K562 (cell line): ENCODE results near the gene CDK9. TPM values are rescaled to one million over a fixed set of nuclear protein-coding genes. Genes with fewer than 3 reads are reported as not detected.
A peak's percentile ranks its signal among the peaks of the same experiment; 100 is the strongest.

Experiments
- ASH1L ChIP-seq: fragments of 450-650 bp; IDR thresholded peaks from 2 replicates; pipeline ENCODE4 v1.6.1; 2018; ENCODE audit warnings: borderline replicate concordance, mild to moderate bottlenecking, low read depth; ENCODE audit not compliant: partially characterized antibody
- EHMT2 ChIP-seq: fragments of 450-650 bp; IDR thresholded peaks from 2 replicates; pipeline ENCODE4 v1.6.1; 2018; ENCODE audit warnings: antibody characterized with exemption
- FIP1L1 ChIP-seq: fragments of 200-400 bp; formaldehyde crosslinking; IDR thresholded peaks from 2 replicates; pipeline ENCODE4 v1.6.1; 2018; ENCODE audit warnings: mild to moderate bottlenecking, low read depth, low read length; ENCODE audit not compliant: poor library complexity, severe bottlenecking
- GATAD2A ChIP-seq: fragments of 450-650 bp; IDR thresholded peaks from 2 replicates; pipeline ENCODE4 v1.6.1; 2017
- GTF2A2 ChIP-seq: IDR thresholded peaks from 2 replicates; pipeline ENCODE4 v1.6.1; 2016; ENCODE audit warnings: mild to moderate bottlenecking, missing genetic modification characterization, missing compliant biosample characterization
- HDAC1 ChIP-seq, 2 experiments: fragments of 450-650 bp; IDR thresholded peaks; 2 replicates each; pipeline ENCODE4 v1.6.1; 2016 to 2017; ENCODE audit warnings: inconsistent platforms in 1 of 2, mild to moderate bottlenecking in 1 of 2, moderate library complexity in 1 of 2
- ILK ChIP-seq: fragments of 450-650 bp; IDR thresholded peaks from 2 replicates; pipeline ENCODE4 v1.6.1; 2016; ENCODE audit warnings: missing genetic modification characterization, low read depth, mild to moderate bottlenecking, missing compliant biosample characterization, moderate library complexity, borderline replicate concordance
- KDM1A ChIP-seq, 2 experiments: fragments of 450-650 bp; IDR thresholded peaks; 2 replicates each; pipeline ENCODE4 v1.6.1; 2016; ENCODE audit warnings: mild to moderate bottlenecking in 2 of 2
- KDM5B ChIP-seq: fragments of 200-600 bp; sonication (generic); IDR thresholded peaks from 2 replicates; pipeline ENCODE4 v1.6.1; 2012; ENCODE audit warnings: low read depth, mild to moderate bottlenecking, moderate library complexity, low read length, control low read depth, inconsistent platforms; ENCODE audit not compliant: insufficient replicate concordance
- KHSRP ChIP-seq: fragments of 450-650 bp; IDR thresholded peaks from 2 replicates; pipeline ENCODE4 v1.6.1; 2017
- LCOR ChIP-seq: sonication (generic); formaldehyde crosslinking; IDR thresholded peaks from 2 replicates; pipeline ENCODE4 v1.8.0; 2022; ENCODE audit warnings: mild to moderate bottlenecking, missing genetic modification reagents
- MLX ChIP-seq, 2 experiments: fragments of 450-650 bp in 1 of 2; sonication (generic) in 1 of 2; formaldehyde crosslinking; conservative IDR thresholded peaks; 2 replicates each; pipeline versions ENCODE4 v1.4.0 to v1.8.1; 2020 to 2022; ENCODE audit warnings: mild to moderate bottlenecking in 1 of 2, missing genetic modification reagents in 1 of 2
- NCOA4 ChIP-seq: fragments of 450-650 bp; IDR thresholded peaks from 2 replicates; pipeline ENCODE4 v1.6.1; 2018; ENCODE audit warnings: mild to moderate bottlenecking; ENCODE audit not compliant: partially characterized antibody
- PHF8 ChIP-seq: fragments of 200-600 bp; sonication (generic); IDR thresholded peaks from 2 replicates; pipeline ENCODE4 v1.6.1; 2012; ENCODE audit warnings: mixed run types, mild to moderate bottlenecking, inconsistent platforms, low read length, moderate library complexity, borderline replicate concordance
- PTRF ChIP-seq: fragments of 450-650 bp; IDR thresholded peaks from 2 replicates; pipeline ENCODE4 v1.6.1; 2016; ENCODE audit warnings: mild to moderate bottlenecking, missing genetic modification characterization, missing compliant biosample characterization
- RB1 ChIP-seq: fragments of 450-650 bp; IDR thresholded peaks from 2 replicates; pipeline ENCODE4 v1.6.1; 2017; ENCODE audit warnings: low read depth, mild to moderate bottlenecking
- RHOXF2B ChIP-seq: fragments of 250-450 bp; sonication (Bioruptor Pico); conservative IDR thresholded peaks from 2 replicates; pipeline ENCODE4 v1.5.1; 2021
- U2AF1 ChIP-seq: fragments of 200-400 bp; formaldehyde crosslinking; optimal IDR thresholded peaks from 2 replicates; pipeline ENCODE3; 2017; ENCODE audit warnings: mild to moderate bottlenecking, low read depth, low read length, moderate library complexity
- ZNF143 ChIP-seq: sonication (generic); formaldehyde crosslinking; IDR thresholded peaks from 2 replicates; pipeline ENCODE4 v1.9.0; 2022; ENCODE audit warnings: mild to moderate bottlenecking, missing genetic modification reagents
- ZNF76 ChIP-seq: fragments of 250-450 bp; sonication (Bioruptor Pico); IDR thresholded peaks from 2 replicates; pipeline ENCODE4 v1.4.0; 2020; ENCODE audit warnings: mild to moderate bottlenecking, moderate library complexity, borderline replicate concordance
- polyA plus RNA-seq, 8 experiments: library from polyadenylated mRNA; depleted of rRNA in 4 of 8; stranded (reverse) in 5 of 8; unstranded in 3 of 8; fragments of >200 nt; fragmentation: Nextera tagmentation in 2 of 8; fragmentation: Illumina TruSeq in 1 of 8; extraction: Ambion mirVana in 2 of 8; extraction: Trizol in 1 of 8; gene quantifications; 2 replicates each; pipeline versions ENCODE4 v1.2.1 to v1.2.3, GENCODE V29; 2011 to 2014; ENCODE audit warnings: inconsistent platforms in 1 of 8, missing spikeins in 1 of 8
- total RNA-seq, 7 experiments: library from RNA; depleted of rRNA in 6 of 7; stranded (reverse); fragments of >200 nt in 6 of 7; fragmentation: Illumina TruSeq in 2 of 7; extraction: Trizol in 2 of 7; gene quantifications; 2 replicates each; pipeline versions ENCODE4 v1.2.1 to v1.2.3, GENCODE V29; 2011 to 2021; ENCODE audit warnings: low replicate concordance in 1 of 7
- TF ChIP-seq, protein P1 (sequence below): fragments of 250-450 bp; sonication (Bioruptor Pico); IDR thresholded peaks from 2 replicates; pipeline ENCODE4 v1.9.0; 2021; ENCODE audit warnings: mild to moderate bottlenecking, inconsistent platforms
- TF ChIP-seq, protein P2 (sequence below): IDR thresholded peaks from 2 replicates; pipeline ENCODE4 v1.6.1; 2011; ENCODE audit not compliant: insufficient read length; ENCODE audit errors: extremely low read depth

CDK9 gene
- total and polyA plus RNA-seq, 9 of the 15 experiments (the other 6 are each of a cell fraction or from before 2014, with no cell fraction given): 4.2 to 78.6 (median 33.0) TPM

DNA sequence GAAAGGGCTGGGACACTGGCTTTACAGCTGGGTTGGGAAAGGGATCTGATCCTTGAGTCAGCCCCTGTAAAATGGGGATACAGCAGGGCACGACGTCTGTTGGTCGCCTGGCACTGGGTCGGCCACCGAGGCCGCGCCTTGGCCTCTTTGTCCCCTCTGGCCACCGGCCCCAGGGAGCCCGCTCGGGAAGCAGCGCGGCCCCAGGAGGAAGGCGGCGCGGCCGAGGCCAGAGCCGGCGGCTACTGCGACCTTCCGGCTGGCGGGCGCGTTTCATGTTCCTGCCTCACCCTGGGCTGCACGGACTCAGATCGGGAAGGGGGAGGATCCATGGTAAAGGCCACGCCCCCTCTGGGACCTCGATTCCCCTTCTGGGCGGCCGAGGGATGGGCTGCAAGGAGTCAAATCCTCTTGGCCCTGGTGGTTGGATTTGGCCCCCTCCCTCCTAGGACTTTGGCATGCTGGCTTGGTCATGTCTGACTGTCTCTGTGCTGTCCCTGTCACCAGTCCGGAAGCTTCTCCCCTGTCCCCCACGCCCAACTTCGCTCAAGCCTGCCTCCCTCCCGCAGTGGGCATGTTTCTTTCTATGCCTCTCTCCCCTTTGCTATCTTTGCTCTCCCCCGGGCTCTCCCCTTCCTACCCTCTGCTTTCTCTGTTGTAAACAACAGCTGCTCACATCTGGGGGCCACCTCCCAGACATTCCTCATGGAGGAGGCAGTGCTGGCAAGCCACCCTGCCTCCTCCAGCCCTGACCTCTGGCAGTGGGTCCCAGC lies 42.6 kb downstream of the CDK9 start (continued):
- TF ChIP-seq, protein P1, sequence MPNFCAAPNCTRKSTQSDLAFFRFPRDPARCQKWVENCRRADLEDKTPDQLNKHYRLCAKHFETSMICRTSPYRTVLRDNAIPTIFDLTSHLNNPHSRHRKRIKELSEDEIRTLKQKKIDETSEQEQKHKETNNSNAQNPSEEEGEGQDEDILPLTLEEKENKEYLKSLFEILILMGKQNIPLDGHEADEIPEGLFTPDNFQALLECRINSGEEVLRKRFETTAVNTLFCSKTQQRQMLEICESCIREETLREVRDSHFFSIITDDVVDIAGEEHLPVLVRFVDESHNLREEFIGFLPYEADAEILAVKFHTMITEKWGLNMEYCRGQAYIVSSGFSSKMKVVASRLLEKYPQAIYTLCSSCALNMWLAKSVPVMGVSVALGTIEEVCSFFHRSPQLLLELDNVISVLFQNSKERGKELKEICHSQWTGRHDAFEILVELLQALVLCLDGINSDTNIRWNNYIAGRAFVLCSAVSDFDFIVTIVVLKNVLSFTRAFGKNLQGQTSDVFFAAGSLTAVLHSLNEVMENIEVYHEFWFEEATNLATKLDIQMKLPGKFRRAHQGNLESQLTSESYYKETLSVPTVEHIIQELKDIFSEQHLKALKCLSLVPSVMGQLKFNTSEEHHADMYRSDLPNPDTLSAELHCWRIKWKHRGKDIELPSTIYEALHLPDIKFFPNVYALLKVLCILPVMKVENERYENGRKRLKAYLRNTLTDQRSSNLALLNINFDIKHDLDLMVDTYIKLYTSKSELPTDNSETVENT (CRISPR knock-in tag): no peak
- TF ChIP-seq KDM5B: peak; percentile 97
- no peak for TF ChIP-seq U2AF1
- no peak for TF ChIP-seq KDM1A (IDR thresholded peaks at IDR 0.05)
- TF ChIP-seq EHMT2: 0 out of 2 replicates have a peak, but pooled peaks have one; percentile 13
- TF ChIP-seq NCOA4: no peak
- TF ChIP-seq LCOR: no peak
- no peak for TF ChIP-seq ASH1L
- no peak for TF ChIP-seq ZNF143 (CRISPR knock-in tag)
- TF ChIP-seq GATAD2A: peak; percentile 62
- TF ChIP-seq, protein P2, sequence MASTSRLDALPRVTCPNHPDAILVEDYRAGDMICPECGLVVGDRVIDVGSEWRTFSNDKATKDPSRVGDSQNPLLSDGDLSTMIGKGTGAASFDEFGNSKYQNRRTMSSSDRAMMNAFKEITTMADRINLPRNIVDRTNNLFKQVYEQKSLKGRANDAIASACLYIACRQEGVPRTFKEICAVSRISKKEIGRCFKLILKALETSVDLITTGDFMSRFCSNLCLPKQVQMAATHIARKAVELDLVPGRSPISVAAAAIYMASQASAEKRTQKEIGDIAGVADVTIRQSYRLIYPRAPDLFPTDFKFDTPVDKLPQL: no peak
- no peak for TF ChIP-seq FIP1L1
- TF ChIP-seq RB1: peak; percentile 85; the same call in 1 of the 2 replicates
- no peak for TF ChIP-seq RHOXF2B
- peak in 1 of 2 experiments; percentile 46; a peak in 2 of 4 replicates for TF ChIP-seq HDAC1 (IDR thresholded peaks at IDR 0.05)
- 0 out of 2 replicates have a peak, but pooled peaks have one; percentile 25 for TF ChIP-seq PTRF (tag)
- TF ChIP-seq PHF8: peak; percentile 77; the same call in 1 of the 2 replicates
- TF ChIP-seq KHSRP: no peak
- TF ChIP-seq ILK (tag): no peak
- TF ChIP-seq ZNF76 (CRISPR knock-in tag): no peak
- TF ChIP-seq MLX (CRISPR knock-in tag; conservative IDR thresholded peaks at IDR 0.05): no peak
- no peak for TF ChIP-seq GTF2A2 (tag)
